ENCODE results near the gene FUT2. TPM values are rescaled to one million over a fixed set of nuclear protein-coding genes. Genes with fewer than 3 reads are reported as not detected.

Gene FUT2
- polyA plus RNA-seq, 2 of the 4 experiments (the other 2 are of a cell fraction): not detected

DNA sequence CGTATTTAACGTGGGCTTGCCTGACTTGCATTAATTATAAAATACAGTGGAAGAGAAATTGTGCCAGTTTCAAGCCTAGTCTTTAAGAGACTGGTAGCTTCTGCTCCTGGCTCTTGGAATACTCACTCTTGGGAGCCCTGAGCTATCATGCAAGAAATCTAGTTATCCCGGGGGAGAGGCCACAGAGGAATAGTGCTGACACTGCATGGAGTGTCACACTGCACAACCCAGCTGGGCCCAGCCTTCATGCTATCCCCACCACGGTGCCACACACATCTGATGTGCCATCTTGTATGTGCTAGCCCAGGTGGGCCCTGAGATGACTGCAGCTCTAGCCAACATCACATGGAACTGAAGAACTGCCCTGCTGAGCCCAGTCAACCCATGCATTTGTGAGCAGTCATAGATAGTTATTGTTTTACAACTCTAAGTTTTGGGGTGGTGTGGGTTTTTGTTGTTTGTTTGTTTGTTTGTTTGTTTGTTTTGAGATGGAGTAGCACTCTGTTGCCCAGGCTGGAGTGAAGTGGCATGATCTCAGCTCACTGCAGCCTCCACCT, 15.4 kb downstream of the FUT2 start:
- TF ChIP-seq GATA3 (IDR thresholded peaks at IDR 0.05; ENCODE audit: borderline replicate concordance) (no peak), RARB (CRISPR knock-in tag; IDR thresholded peaks at IDR 0.05) (no peak), PHF8 (IDR thresholded peaks at IDR 0.05; ENCODE audit: borderline replicate concordance, low read depth) (no peak), FOSB (CRISPR knock-in tag; IDR thresholded peaks at IDR 0.05) (no peak), MAFK (IDR thresholded peaks at IDR 0.05; ENCODE audit: partially characterized antibody) (peak; percentile 79), EHF (CRISPR knock-in tag; IDR thresholded peaks at IDR 0.05) (no peak), ZFP36 (IDR thresholded peaks at IDR 0.05; ENCODE audit: borderline replicate concordance, partially characterized antibody) (no peak), HOXA7 (CRISPR knock-in tag; IDR thresholded peaks at IDR 0.05) (no peak), SMC3 (IDR thresholded peaks at IDR 0.05) (no peak)
- Histone ChIP-seq H3K4me3 (no peak overlapping the region), H3K27ac (no peak overlapping the region), H3K9me3 (no peaks in the 10 kb centered on the region), H3K4me1 (peaks cover 16% of the 10 kb centered on the region), H3K4me2 (no peak overlapping the region)
- 94% methylated on average over 4 of the region's 4 CpGs for WGBS (ENCODE audit: missing lambda C conversion rate)
- no peak for DNase-seq (ENCODE audit: low read depth in 1 of 2, low spot score in 1 of 2)
- no peak for ATAC-seq
- ChIA-PET POLR2A (no interaction called here), CTCF (interaction anchor here (0.6 to 4.7 kb wide), 8 partner anchors 12 to 66 kb away, joined by 3 to 31 read pairs (median 14); partner anchors contain the start of gene CA11)
- FAIRE-seq: no peak

- WGBS (ENCODE audit: missing lambda C conversion rate): 6% methylated on average over 25 of the region's 25 CpGs
Measured at GRCh38 chr19:48713041-48713863, 17.5 kb downstream of the FUT2 start.

More at GRCh38 chr19:48713041-48713863, 17.5 kb downstream of the FUT2 start:
- Histone ChIP-seq H3K27ac (peak overlapping the region; percentile 75 to 85), H3K4me3 (peak overlapping the region; percentile 68), H3K4me2 (peak overlapping the region; percentile 92), H3K9me3 (no peaks in the 10 kb centered on the region), H3K4me1 (peaks cover 16% of the 10 kb centered on the region)
- no peak for FAIRE-seq
- peak; percentile 68 to 71 for ATAC-seq
- ChIA-PET POLR2A (interaction anchor here (0.6 to 1.2 kb wide), 6 partner anchors 17 to 209 kb away, joined by 3 read pairs; partner anchors contain the start of genes FUT2, IZUMO1 and PPP1R15A), CTCF (interaction anchor here (1.0 to 5.4 kb wide), 18 partner anchors 12 to 129 kb away, joined by 3 to 31 read pairs (median 6); partner anchors contain the start of genes CA11 and FUT2)
- TF ChIP-seq EHMT2 (IDR thresholded peaks at IDR 0.05; ENCODE audit: low read depth) (no peak), PBX3 (IDR thresholded peaks at IDR 0.05) (no peak), MAZ (IDR thresholded peaks at IDR 0.05; ENCODE audit: borderline replicate concordance, low read depth, low read length) (no peak), FOSL2 (IDR thresholded peaks at IDR 0.05) (no peak), FOSL2 (CRISPR knock-in tag; IDR thresholded peaks at IDR 0.05) (no peak), ATOH8 (CRISPR knock-in tag; IDR thresholded peaks at IDR 0.05; ENCODE audit: low read depth) (no peak), JUN (IDR thresholded peaks at IDR 0.05) (no peak), HOXA7 (CRISPR knock-in tag; IDR thresholded peaks at IDR 0.05) (no peak), CHD4 (IDR thresholded peaks at IDR 0.05; ENCODE audit: borderline replicate concordance) (no peak), RAD21 (conservative IDR thresholded peaks at IDR 0.05 in 1 of 2, IDR thresholded peaks at IDR 0.05 in 1 of 2) (no peak), REST (IDR thresholded peaks at IDR 0.05) (no peak), RFX5 (IDR thresholded peaks at IDR 0.05) (no peak), MAFK (IDR thresholded peaks at IDR 0.05; ENCODE audit: partially characterized antibody) (no peak), NR3C1 (IDR thresholded peaks at IDR 0.05) (no peak), HES2 (IDR thresholded peaks at IDR 0.05) (no peak), SMC3 (IDR thresholded peaks at IDR 0.05) (no peak)
- DNase-seq (ENCODE audit: low read depth in 1 of 2, low spot score in 1 of 2): peak; percentile 75 to 94

Data from A549 (cell line).